GM23338 (cell line): ENCODE results near the gene KDELR1. TPM values are rescaled to one million over a fixed set of nuclear protein-coding genes. Genes with fewer than 3 reads are reported as not detected.

Experiments
- ATAC-seq: fragments of 200-7000 bp; cut with Tn5 transposase; 3 replicates; pipeline ENCODE4 v1.9.1; 2020
- DNase-seq: peaks from one replicate; pipeline ENCODE4 v3.0.0-alpha.2; 2015; ENCODE audit warnings: low spot score
- H2AFZ ChIP-seq: fragments of 200-600 bp; sonication (generic); 2 replicates; pipeline ENCODE4 v1.8.0; 2016; ENCODE audit warnings: antibody characterized with exemption, mild to moderate bottlenecking, moderate library complexity
- H3F3A ChIP-seq: fragments of 200-600 bp; sonication (generic); replicated peaks from 2 replicates; pipeline ENCODE4 v1.8.0; 2017; ENCODE audit warnings: antibody characterized with exemption, mixed run types, low read depth
- H3K27ac ChIP-seq: fragments of 200-600 bp; sonication (generic); 2 replicates; pipeline ENCODE4 v1.6.1; 2016; ENCODE audit warnings: low read depth
- H3K27me3 ChIP-seq: fragments of 200-600 bp; sonication (generic); 2 replicates; pipeline ENCODE4 v1.8.0; 2016; ENCODE audit warnings: mild to moderate bottlenecking, mixed run types, moderate library complexity; ENCODE audit not compliant: insufficient read depth
- H3K36me3 ChIP-seq: fragments of 200-600 bp; sonication (generic); 2 replicates; pipeline ENCODE4 v1.8.0; 2016; ENCODE audit warnings: mild to moderate bottlenecking; ENCODE audit not compliant: insufficient read depth
- H3K4me1 ChIP-seq: fragments of 200-600 bp; sonication (generic); 2 replicates; pipeline ENCODE4 v1.8.0; 2016; ENCODE audit warnings: mild to moderate bottlenecking, moderate library complexity; ENCODE audit not compliant: insufficient read depth
- H3K4me2 ChIP-seq: fragments of 200-600 bp; sonication (generic); 2 replicates; pipeline ENCODE4 v1.7.1; 2017; ENCODE audit warnings: mixed run types
- H3K4me3 ChIP-seq: fragments of 200-600 bp; sonication (generic); 2 replicates; pipeline ENCODE4 v1.6.1; 2016; ENCODE audit warnings: mixed run types
- H3K79me2 ChIP-seq: fragments of 200-600 bp; sonication (generic); replicated peaks from 2 replicates; pipeline ENCODE4 v1.8.0; 2017; ENCODE audit warnings: mild to moderate bottlenecking; ENCODE audit not compliant: insufficient read depth
- H3K9me2 ChIP-seq: fragments of 200-600 bp; sonication (generic); 2 replicates; pipeline ENCODE4 v1.8.0; 2017; ENCODE audit not compliant: insufficient read depth
- H4K20me1 ChIP-seq: fragments of 200-600 bp; sonication (generic); replicated peaks from 2 replicates; pipeline ENCODE4 v1.8.0; 2017; ENCODE audit warnings: mild to moderate bottlenecking; ENCODE audit not compliant: insufficient read depth
- H3K27ac Mint-ChIP-seq: 2 replicates; pipeline ENCODE4 v1.8.0; 2020; ENCODE audit warnings: inconsistent platforms, mild to moderate bottlenecking, moderate library complexity, mixed read lengths
- H3K27me3 Mint-ChIP-seq: 3 replicates; pipeline ENCODE4 v1.8.0; 2022; ENCODE audit warnings: low read depth, mild to moderate bottlenecking, moderate library complexity, mixed read lengths, inconsistent platforms; ENCODE audit not compliant: insufficient read depth, poor library complexity
- H3K36me3 Mint-ChIP-seq: 3 replicates; pipeline ENCODE4 v1.8.0; 2021; ENCODE audit warnings: low read depth, mild to moderate bottlenecking, inconsistent platforms, moderate library complexity, mixed read lengths
- H3K4me1 Mint-ChIP-seq: 3 replicates; pipeline ENCODE4 v1.8.0; 2020; ENCODE audit warnings: mild to moderate bottlenecking, inconsistent platforms, mixed read lengths
- H3K4me3 Mint-ChIP-seq: 3 replicates; pipeline ENCODE4 v1.8.0; 2021; ENCODE audit warnings: moderate library complexity, mild to moderate bottlenecking, inconsistent platforms, mixed read lengths
- H3K9me3 Mint-ChIP-seq: 3 replicates; pipeline ENCODE4 v1.8.0; 2020; ENCODE audit warnings: moderate library complexity, mild to moderate bottlenecking, inconsistent platforms, mixed read lengths
- NANOG ChIP-seq: IDR thresholded peaks from 2 replicates; pipeline ENCODE4 v1.6.1; 2016; ENCODE audit warnings: antibody characterized with exemption, borderline replicate concordance
- STAT1 ChIP-seq: IDR thresholded peaks from one replicate; pipeline ENCODE4 v1.6.1; 2016; ENCODE audit warnings: antibody characterized with exemption; ENCODE audit not compliant: unreplicated experiment
- ZNF462 ChIP-seq: fragments of 250-450 bp; sonication (Bioruptor Pico); IDR thresholded peaks from 2 replicates; pipeline ENCODE4 v1.5.0; 2020; ENCODE audit warnings: mild to moderate bottlenecking, moderate library complexity
- polyA plus RNA-seq: library from polyadenylated mRNA; unstranded; fragments of >200 nt; fragmentation: Nextera tagmentation; extraction: Ambion mirVana; gene quantifications from 2 replicates; pipeline ENCODE4 v1.2.1, GENCODE V29; 2016
- total RNA-seq: library from RNA; depleted of rRNA; stranded (reverse); fragments of >200 nt; shearing (Covaris generic); gene quantifications from 2 replicates; pipeline ENCODE4 v1.2.3, GENCODE V29; 2014
- TF ChIP-seq, protein P1 (sequence below), 2 experiments: fragments of 200-600 bp in 1 of 2; sonication (generic) in 1 of 2; conservative IDR thresholded peaks; 2 replicates each; pipeline versions ENCODE4 v1.5.1 to v1.6.1; 2016 to 2017; ENCODE audit warnings: antibody characterized with exemption in 2 of 2, low read depth in 2 of 2, mild to moderate bottlenecking in 2 of 2, moderate library complexity in 1 of 2
- TF ChIP-seq, protein P2 (sequence below): IDR thresholded peaks from one replicate; pipeline ENCODE4 v1.6.1; 2018; ENCODE audit warnings: antibody characterized with exemption; ENCODE audit not compliant: unreplicated experiment

The KDELR1 gene
- total and polyA plus RNA-seq, 2 experiments from 2014 or later, result 176 to 184 TPM

DNA sequence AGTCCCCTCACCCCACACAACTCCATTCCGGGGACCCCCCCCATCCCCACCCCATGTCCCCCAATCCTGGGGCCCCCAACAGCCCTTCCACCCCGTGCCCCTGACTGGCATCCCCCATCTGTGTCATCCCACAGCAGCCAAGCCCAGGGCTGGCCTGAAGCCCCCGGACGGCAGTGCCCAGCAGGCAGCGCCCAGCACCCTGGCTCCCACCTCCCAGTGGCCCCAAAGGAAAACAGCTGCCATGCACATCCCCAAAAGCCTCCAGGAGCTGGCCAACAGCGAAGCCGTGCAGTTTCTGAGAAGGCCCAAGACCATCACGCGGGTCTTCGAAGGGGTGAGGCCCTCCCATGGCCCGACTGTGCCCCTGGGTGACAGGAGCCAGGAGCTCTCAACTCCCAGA, 25.7 kb downstream of the KDELR1 start:
- H3K36me3 Mint-ChIP-seq, result peaks cover 4% of the 10 kb centered on the region; the same call in 2 of the 3 replicates
- TF ChIP-seq, protein P1, sequence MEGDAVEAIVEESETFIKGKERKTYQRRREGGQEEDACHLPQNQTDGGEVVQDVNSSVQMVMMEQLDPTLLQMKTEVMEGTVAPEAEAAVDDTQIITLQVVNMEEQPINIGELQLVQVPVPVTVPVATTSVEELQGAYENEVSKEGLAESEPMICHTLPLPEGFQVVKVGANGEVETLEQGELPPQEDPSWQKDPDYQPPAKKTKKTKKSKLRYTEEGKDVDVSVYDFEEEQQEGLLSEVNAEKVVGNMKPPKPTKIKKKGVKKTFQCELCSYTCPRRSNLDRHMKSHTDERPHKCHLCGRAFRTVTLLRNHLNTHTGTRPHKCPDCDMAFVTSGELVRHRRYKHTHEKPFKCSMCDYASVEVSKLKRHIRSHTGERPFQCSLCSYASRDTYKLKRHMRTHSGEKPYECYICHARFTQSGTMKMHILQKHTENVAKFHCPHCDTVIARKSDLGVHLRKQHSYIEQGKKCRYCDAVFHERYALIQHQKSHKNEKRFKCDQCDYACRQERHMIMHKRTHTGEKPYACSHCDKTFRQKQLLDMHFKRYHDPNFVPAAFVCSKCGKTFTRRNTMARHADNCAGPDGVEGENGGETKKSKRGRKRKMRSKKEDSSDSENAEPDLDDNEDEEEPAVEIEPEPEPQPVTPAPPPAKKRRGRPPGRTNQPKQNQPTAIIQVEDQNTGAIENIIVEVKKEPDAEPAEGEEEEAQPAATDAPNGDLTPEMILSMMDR (conservative IDR thresholded peaks at IDR 0.05; ENCODE audit: low read depth in 2 of 2), result no peak
- TF ChIP-seq STAT1 (no peak), NANOG (no peak)
- TF ChIP-seq, protein P2, sequence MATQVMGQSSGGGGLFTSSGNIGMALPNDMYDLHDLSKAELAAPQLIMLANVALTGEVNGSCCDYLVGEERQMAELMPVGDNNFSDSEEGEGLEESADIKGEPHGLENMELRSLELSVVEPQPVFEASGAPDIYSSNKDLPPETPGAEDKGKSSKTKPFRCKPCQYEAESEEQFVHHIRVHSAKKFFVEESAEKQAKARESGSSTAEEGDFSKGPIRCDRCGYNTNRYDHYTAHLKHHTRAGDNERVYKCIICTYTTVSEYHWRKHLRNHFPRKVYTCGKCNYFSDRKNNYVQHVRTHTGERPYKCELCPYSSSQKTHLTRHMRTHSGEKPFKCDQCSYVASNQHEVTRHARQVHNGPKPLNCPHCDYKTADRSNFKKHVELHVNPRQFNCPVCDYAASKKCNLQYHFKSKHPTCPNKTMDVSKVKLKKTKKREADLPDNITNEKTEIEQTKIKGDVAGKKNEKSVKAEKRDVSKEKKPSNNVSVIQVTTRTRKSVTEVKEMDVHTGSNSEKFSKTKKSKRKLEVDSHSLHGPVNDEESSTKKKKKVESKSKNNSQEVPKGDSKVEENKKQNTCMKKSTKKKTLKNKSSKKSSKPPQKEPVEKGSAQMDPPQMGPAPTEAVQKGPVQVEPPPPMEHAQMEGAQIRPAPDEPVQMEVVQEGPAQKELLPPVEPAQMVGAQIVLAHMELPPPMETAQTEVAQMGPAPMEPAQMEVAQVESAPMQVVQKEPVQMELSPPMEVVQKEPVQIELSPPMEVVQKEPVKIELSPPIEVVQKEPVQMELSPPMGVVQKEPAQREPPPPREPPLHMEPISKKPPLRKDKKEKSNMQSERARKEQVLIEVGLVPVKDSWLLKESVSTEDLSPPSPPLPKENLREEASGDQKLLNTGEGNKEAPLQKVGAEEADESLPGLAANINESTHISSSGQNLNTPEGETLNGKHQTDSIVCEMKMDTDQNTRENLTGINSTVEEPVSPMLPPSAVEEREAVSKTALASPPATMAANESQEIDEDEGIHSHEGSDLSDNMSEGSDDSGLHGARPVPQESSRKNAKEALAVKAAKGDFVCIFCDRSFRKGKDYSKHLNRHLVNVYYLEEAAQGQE, result no peak

DNA sequence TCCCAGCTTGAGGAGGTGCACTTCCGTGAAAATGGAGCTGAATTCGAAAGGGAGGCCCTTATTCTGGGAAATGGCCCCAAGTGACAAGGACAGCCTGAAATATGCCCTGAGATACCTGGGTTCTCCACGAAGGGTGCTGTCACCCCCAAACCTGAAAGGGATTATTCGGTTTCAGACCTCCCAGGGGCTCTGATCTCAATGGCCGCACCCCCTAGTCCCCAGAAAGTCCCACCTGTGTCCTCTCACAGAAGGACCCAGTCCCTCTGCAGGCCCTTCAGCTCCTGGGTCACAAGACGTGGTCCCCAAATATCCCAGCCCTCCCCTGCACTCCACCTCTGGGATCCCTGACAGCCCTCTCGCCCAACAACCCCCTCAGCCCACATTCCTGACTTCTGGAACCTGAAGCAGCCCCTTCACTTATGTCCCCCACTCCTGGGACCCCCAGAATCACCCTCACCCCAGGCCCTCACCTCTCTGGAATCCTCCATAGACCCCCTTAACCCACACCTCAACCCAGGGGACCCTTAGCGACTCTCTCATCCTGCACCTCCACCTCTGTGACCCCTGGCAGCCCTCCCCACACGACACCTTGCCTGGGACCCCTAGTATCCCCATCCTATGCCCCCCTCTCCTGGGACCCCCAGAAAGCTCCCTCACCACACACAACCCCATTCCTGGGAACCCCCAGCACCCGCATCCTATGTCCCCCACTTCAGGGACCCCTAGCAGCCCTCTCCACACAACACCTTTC, 26.6 kb downstream of the KDELR1 start:
- Mint-ChIP-seq H3K27me3 (peaks cover 10% of the 10 kb centered on the region), H3K36me3 (peaks cover 5% of the 10 kb centered on the region; the same call in 2 of the 3 replicates), H3K4me3 (peak overlapping the region; percentile 87), H3K27ac (peak overlapping the region; percentile 91), H3K9me3 (no peaks in the 10 kb centered on the region; the same call in 2 of the 3 replicates), H3K4me1 (peaks cover 10% of the 10 kb centered on the region; the same call in 2 of the 3 replicates)
- H3K27ac ChIP-seq, result peak overlapping the region; percentile 83
- no peaks in the 10 kb centered on the region for H3K27me3 ChIP-seq
- H3K4me1 ChIP-seq, result no peaks in the 10 kb centered on the region
- H3K4me2 ChIP-seq, result peak overlapping the region; percentile 78
- H3K36me3 ChIP-seq, result no peaks in the 10 kb centered on the region
- DNase-seq (no peak), ATAC-seq (no peak)
- H3K9me2 ChIP-seq, result no peaks in the 10 kb centered on the region
- H3K79me2 ChIP-seq, result no peaks in the 10 kb centered on the region
- peak overlapping the region; percentile 58 for H3K4me3 ChIP-seq
- H4K20me1 ChIP-seq, result no peaks in the 10 kb centered on the region
- peak overlapping the region; percentile 52; the same call in 1 of the 2 replicates for H2AFZ ChIP-seq
- H3F3A ChIP-seq, result no peaks in the 10 kb centered on the region
- TF ChIP-seq STAT1, result no peak
- no peak for TF ChIP-seq ZNF462 (CRISPR knock-in tag)

More for the DNA sequence above, 25.7 kb downstream of the KDELR1 start:
- peaks cover 12% of the 10 kb centered on the region for H3K27me3 Mint-ChIP-seq
- no peaks in the 10 kb centered on the region; the same call in 2 of the 3 replicates for H3K9me3 Mint-ChIP-seq
- Histone ChIP-seq H3K79me2 (no peaks in the 10 kb centered on the region), H3K27ac (no peak overlapping the region), H3K4me1 (no peaks in the 10 kb centered on the region), H3K27me3 (no peaks in the 10 kb centered on the region), H3F3A (no peaks in the 10 kb centered on the region), H3K4me2 (no peak overlapping the region), H3K36me3 (no peaks in the 10 kb centered on the region), H2AFZ (no peak overlapping the region), H3K4me3 (no peak overlapping the region), H3K9me2 (no peaks in the 10 kb centered on the region), H4K20me1 (no peaks in the 10 kb centered on the region)
- no peak for ATAC-seq
- H3K27ac Mint-ChIP-seq, result no peak overlapping the region
- peaks cover 10% of the 10 kb centered on the region; the same call in 2 of the 3 replicates for H3K4me1 Mint-ChIP-seq
- no peak for DNase-seq
- no peak overlapping the region for H3K4me3 Mint-ChIP-seq
